Adipocyte (in vitro differentiated cells): ENCODE data around the gene SLC5A1.

Experiments
- DNase-seq: peaks from one replicate; pipeline ENCODE4 v3.0.0-alpha.2; 2015; ENCODE audit warnings: low read depth
- H3K27me3 ChIP-seq: replicated peaks from 2 replicates; pipeline ENCODE4 v1.7.0; 2013; ENCODE audit warnings: mild to moderate bottlenecking, low read length, moderate library complexity; ENCODE audit not compliant: control insufficient read depth, insufficient read depth
- H3K36me3 ChIP-seq: 2 replicates; pipeline ENCODE4 v1.7.0; 2013; ENCODE audit warnings: low read length, mild to moderate bottlenecking, moderate library complexity; ENCODE audit not compliant: control insufficient read depth, insufficient read depth, severe bottlenecking
- H3K4me1 ChIP-seq: 2 replicates; pipeline ENCODE4 v1.7.0; 2013; ENCODE audit warnings: mild to moderate bottlenecking, low read length, moderate library complexity; ENCODE audit not compliant: control insufficient read depth, insufficient read depth
- H3K4me3 ChIP-seq: 2 replicates; pipeline ENCODE4 v1.7.0; 2013; ENCODE audit warnings: mild to moderate bottlenecking, low read length, moderate library complexity
- H3K9ac ChIP-seq: 2 replicates; pipeline ENCODE4 v1.7.0; 2013; ENCODE audit warnings: mild to moderate bottlenecking, low read length, moderate library complexity
- H3K9me3 ChIP-seq: 2 replicates; pipeline ENCODE4 v1.7.0; 2013; ENCODE audit warnings: mild to moderate bottlenecking, low read length, moderate library complexity; ENCODE audit not compliant: control insufficient read depth

Gene SLC5A1

DNA sequence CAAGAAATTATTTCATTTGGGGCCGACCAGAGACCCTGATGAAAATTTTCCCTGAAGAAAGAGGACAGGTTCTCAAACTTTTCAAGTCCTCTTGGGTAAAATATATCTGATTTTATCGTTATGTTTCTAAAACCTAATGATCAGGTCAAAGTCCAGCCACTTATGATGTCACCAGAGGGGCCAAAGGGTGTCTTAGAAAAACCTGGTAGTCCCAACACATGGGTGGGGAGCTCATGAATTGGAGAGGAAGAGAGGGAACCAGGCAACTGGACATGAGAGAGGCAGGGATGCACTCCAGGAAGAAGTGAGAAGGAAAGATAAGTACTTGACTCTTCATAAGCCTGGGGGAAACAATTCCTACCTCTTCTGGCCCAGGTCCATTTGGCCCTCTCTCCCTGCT is 9.2 kb downstream of the SLC5A1 start:
- Histone ChIP-seq H3K9ac (no peak overlapping the region), H3K27me3 (peaks cover 9% of the 10 kb centered on the region), H3K4me3 (no peak overlapping the region), H3K9me3 (no peaks in the 10 kb centered on the region), H3K36me3 (no peaks in the 10 kb centered on the region), H3K4me1 (peaks cover 14% of the 10 kb centered on the region)
- DNase-seq = no peak

DNA sequence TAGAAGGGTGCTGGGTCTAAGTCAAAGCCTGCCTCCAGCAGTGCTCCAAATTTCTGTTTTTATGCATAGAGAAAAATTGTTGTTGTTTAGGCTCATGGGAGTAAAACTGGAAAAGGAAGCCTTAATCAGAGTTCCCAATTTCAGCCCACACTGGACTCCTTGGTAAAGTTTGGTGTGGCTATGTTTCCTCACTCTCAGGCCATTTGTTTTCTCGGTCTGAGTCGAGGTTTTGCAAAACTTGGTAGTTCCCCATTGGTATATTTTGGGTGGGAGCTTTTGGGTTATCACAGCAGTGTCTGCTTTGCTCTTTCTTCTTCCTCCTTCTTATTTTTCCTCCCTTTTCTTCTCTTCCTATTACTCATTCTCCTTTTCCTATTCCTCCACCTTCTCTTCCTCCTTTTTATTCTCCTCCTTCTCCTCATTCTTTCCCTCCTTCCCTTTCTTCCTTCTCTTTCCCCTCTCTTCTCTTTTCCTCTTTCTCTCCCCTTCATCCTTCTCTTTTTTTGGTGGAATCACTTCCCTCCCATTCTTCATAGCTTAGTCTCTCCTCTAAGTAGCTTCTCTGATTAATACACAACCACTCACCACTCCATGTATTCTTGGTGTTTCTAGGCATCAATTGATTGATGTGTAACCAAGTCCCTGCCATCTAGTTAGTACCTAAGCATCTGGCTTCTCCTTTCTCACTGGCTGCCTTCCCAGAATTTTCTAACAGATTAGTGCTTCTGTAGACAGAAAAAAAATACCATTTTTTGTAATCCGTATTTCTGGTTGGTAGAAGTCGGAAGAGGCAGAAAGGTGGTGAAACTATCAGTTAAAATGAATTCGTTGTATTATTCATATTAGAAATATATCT is 10.1 kb downstream of the SLC5A1 start:
- H3K4me3 ChIP-seq = no peak overlapping the region
- H3K9me3 ChIP-seq = no peaks in the 10 kb centered on the region
- peaks cover 14% of the 10 kb centered on the region for H3K4me1 ChIP-seq
- H3K36me3 ChIP-seq = no peaks in the 10 kb centered on the region
- no peak for DNase-seq
- peaks cover 9% of the 10 kb centered on the region for H3K27me3 ChIP-seq
- no peak overlapping the region for H3K9ac ChIP-seq

DNA sequence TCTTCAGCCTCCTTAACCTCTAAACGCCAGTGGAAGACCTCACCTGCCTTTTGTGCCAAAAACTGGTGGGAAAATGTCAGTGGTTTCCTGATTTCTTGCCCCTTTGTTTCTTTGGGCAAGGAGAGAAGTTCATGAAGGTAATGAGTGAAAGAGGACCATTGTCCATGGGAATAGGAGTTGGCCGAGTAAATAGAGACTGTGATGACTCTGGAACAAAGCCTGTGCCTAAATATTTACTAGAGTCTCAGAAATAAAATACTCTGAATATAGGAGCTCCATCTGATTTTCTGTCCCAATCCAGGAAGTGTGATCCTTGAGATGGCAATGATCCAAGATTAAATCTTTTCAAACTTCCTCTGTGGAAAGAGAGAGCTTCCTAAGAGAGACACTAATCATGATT is 12.0 kb downstream of the SLC5A1 start:
- no peaks in the 10 kb centered on the region for H3K9me3 ChIP-seq
- H3K4me1 ChIP-seq = peaks cover 19% of the 10 kb centered on the region
- no peaks in the 10 kb centered on the region for H3K36me3 ChIP-seq
- no peak overlapping the region for H3K4me3 ChIP-seq
- H3K9ac ChIP-seq = no peak overlapping the region
- peaks cover 9% of the 10 kb centered on the region for H3K27me3 ChIP-seq
- DNase-seq = no peak

DNA sequence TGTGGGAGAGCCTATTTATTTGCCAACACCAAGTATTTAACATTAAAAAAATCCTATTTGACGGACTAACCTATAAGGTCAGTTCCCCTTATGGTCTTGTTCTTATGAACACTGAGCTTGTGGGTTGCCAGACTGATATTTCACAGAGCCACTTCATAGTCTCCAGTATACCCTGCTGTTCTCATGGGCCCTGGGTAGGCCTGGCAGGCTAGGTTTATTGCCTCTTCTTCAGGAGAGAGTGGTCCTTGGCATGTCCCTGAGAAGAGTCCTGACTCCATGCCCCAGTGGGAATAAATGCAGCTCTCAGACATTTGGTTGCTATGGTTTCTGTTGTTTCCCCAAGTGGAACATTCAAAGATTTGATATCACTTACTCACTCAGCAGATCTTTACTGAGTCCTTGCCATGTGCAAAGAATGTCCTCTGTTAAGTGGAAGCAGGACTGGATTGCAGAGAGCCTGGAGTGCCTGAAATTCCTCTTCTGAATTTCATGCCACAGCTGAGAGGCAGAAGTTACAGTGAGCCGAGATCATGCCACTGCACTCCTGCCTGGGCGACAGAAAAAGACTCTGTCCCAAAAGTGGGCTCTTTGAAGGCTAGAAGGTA is 15.7 kb downstream of the SLC5A1 start:
- Histone ChIP-seq H3K4me1 (peaks cover 6% of the 10 kb centered on the region), H3K9ac (no peak overlapping the region), H3K4me3 (no peak overlapping the region), H3K36me3 (no peaks in the 10 kb centered on the region), H3K27me3 (peaks cover 15% of the 10 kb centered on the region), H3K9me3 (peaks cover 4% of the 10 kb centered on the region)
- DNase-seq = peak; percentile 67

DNA sequence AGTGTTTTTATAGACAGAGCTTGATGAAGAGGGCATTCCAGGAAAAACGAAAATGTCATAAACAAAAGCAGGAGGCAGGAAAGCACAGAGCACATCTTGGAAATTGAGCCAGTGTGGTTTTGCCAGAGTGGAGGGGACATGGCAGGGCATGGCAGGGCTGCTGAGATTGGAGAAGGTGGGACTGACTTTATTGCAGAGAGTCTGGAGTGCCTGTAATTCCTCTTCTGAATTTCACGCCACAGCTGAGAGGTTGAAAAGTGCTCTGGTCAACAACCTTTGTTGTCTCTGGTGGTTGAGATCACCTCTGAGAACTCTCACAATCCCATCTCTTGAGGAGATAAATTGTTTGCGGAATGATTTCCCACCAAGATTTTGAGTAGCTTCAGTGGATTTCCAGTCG is 16.4 kb downstream of the SLC5A1 start:
- peaks cover 6% of the 10 kb centered on the region for H3K4me1 ChIP-seq
- no peaks in the 10 kb centered on the region for H3K36me3 ChIP-seq
- peaks cover 4% of the 10 kb centered on the region for H3K9me3 ChIP-seq
- no peak overlapping the region for H3K9ac ChIP-seq
- peaks cover 15% of the 10 kb centered on the region for H3K27me3 ChIP-seq
- no peak for DNase-seq
- no peak overlapping the region for H3K4me3 ChIP-seq

DNA sequence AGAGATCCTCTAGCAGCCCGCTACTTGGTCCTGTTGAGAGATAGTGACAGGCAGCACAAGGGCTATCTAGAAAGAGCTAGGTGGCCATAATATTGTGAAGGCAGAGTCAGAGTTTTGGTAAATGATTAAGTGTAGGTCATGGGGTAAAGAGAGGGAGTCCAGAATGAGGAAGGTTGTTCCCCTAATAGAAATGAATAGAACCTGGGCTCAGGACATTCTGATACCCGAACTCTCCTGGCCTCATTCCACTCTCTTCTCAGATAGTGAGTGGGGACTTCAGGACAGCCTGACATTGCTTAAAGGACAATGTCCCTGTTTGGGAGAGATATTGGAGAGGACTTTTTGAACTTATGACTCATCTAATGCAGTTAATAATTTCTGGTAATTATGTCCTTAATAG is 20.6 kb downstream of the SLC5A1 start:
- Histone ChIP-seq H3K36me3 (no peaks in the 10 kb centered on the region), H3K27me3 (peaks cover 34% of the 10 kb centered on the region), H3K4me3 (no peak overlapping the region), H3K9ac (no peak overlapping the region), H3K9me3 (peaks cover 4% of the 10 kb centered on the region), H3K4me1 (peaks cover 6% of the 10 kb centered on the region)
- DNase-seq = no peak

DNA sequence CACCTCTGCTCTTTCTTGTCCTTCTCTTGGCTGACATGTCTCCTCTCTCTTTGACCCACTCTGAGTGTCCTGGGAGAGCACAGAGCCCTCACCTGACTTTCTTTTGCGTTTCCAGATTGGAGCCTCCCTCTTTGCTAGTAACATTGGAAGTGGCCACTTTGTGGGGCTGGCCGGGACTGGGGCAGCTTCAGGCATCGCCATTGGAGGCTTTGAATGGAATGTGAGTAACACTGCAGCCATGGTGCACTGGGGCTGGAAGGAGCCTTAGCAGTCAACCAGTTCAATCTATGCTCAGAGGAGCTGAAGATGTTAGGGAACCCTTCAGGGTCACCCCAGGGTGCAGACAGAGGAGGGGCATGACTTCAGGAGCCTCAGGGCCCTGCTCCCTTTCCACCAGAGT is 23.8 kb downstream of the SLC5A1 start:
- H3K27me3 ChIP-seq = peaks cover 35% of the 10 kb centered on the region

DNA sequence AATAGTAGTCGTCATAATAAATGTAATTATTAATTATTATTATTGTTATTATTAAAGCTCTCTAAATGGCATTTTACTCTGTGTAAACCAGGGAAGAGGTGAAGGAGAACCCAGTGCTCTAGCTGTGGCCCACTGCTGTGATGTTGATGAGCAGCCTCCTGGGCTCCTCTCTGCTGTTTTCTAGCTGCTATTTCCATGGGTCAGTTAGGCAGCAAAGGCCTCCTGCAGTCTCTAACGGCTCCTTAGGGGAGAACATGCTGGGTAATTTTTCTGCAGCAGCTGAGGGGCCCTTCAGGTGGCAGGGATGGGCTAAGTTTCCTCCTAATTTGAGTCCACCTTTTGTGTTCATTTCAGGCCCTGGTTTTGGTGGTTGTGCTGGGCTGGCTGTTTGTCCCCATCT is 24.6 kb downstream of the SLC5A1 start:
- no peaks in the 10 kb centered on the region for H3K4me1 ChIP-seq
- H3K27me3 ChIP-seq = peaks cover 34% of the 10 kb centered on the region

More for the DNA sequence above, 23.8 kb downstream of the SLC5A1 start:
- Histone ChIP-seq H3K9me3 (peaks cover 4% of the 10 kb centered on the region), H3K9ac (no peak overlapping the region), H3K36me3 (no peaks in the 10 kb centered on the region), H3K4me1 (no peaks in the 10 kb centered on the region), H3K4me3 (no peak overlapping the region)
- no peak for DNase-seq

DNA sequence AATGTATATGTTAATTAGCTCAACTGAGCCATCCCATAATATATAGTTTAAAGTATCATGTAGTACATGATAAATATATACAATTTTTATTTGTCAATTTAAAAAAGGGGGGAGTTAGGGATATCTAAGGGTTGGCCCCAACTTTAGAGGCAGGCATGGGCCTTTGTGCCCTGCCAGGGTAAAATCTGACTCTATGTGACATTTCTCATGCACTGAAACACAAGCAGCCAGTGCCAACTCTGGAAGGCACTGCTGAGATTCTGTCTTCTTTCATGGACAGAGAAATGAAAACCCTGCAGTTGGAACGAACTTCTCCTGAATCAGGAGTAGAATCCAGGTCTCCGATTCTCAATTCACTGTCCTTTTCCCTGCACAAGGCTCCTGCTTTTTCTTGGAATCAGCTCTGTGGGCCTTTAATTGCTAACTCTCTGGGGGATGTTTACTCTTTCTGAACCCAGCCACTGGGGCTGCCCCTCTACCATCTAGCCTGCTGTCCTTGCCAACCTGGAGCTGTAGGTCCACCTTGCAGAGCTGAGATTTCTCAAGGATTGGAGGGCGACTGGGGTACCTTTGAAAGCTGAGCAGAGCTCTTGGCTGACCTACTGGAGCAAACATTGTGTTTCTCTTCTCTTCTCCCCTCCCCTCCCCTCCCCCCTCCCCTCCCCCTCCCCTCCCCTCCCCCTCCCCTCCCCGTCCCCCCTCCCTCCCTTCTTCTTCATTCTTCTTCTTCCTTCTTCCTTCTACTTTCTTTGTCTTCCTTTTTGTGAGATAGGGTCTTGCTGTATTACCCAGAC is 26.7 kb downstream of the SLC5A1 start:
- H3K9ac ChIP-seq = no peak overlapping the region
- peaks cover 36% of the 10 kb centered on the region for H3K27me3 ChIP-seq
- no peaks in the 10 kb centered on the region for H3K36me3 ChIP-seq
- H3K4me3 ChIP-seq = no peak overlapping the region
- H3K4me1 ChIP-seq = no peaks in the 10 kb centered on the region
- DNase-seq = no peak
- no peaks in the 10 kb centered on the region for H3K9me3 ChIP-seq

More for the DNA sequence above, 24.6 kb downstream of the SLC5A1 start:
- H3K9ac ChIP-seq = no peak overlapping the region
- H3K4me3 ChIP-seq = no peak overlapping the region
- peaks cover 4% of the 10 kb centered on the region for H3K9me3 ChIP-seq
- no peaks in the 10 kb centered on the region for H3K36me3 ChIP-seq
- no peak for DNase-seq

DNA sequence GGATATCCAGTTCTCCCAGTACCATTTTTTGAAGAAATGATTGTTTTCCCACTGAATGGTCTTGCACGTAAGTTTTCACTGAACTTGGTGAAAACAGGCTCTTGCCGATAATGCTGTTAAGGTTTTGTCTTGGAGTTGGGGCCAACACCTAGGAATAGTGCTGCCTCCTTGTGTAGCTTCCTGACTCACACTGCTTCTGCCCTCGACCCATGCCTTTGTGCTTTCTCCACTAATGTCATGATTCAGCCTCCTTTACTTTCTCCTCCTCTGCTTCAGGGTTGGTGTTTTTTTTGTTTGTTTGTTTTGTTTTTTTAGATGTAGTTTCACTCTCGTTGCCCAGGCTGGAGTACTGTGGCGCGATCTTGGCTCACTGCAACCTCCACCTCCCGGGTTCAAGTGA is 30.2 kb downstream of the SLC5A1 start:
- Histone ChIP-seq H3K4me3 (no peak overlapping the region), H3K27me3 (peaks cover 36% of the 10 kb centered on the region), H3K4me1 (no peaks in the 10 kb centered on the region), H3K9ac (no peak overlapping the region), H3K9me3 (no peaks in the 10 kb centered on the region), H3K36me3 (no peaks in the 10 kb centered on the region)
- DNase-seq = no peak

DNA sequence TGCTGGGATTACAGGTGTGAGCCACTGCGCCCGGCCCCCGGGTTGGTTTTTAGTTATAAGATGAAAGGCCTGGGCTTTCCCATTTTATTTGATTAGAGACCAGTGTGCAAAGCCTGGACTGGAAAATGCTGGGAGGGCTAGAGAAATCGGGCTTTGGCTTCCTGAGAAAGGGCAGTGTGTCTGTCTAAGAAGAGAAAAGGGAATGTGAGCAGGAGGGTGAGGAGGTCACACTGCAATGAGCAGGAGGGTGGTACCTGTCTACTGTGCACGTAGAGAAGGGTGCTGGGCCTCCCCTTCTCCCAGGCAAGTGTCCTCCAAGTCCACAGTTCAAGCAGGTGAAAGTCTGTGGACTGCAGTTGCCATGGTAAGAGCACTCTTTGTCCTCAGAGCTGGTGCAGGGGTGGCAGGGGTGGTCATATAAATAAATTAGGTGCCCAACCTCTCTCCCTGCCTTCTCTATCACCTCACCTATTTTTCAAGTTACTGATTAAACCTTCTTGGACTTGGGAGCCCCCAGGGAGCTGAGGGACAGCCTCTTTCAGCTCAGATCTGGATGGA is 30.8 kb downstream of the SLC5A1 start:
- Histone ChIP-seq H3K27me3 (peaks cover 31% of the 10 kb centered on the region), H3K4me3 (no peak overlapping the region), H3K9ac (no peak overlapping the region), H3K36me3 (no peaks in the 10 kb centered on the region), H3K9me3 (no peaks in the 10 kb centered on the region), H3K4me1 (peaks cover 1% of the 10 kb centered on the region)
- no peak for DNase-seq
